A673 (cell line): ENCODE measurements around the gene ABITRAM.

Source experiments
- CTCF ChIP-seq: fragments of 300-800, 200-600 bp; sonication (generic); conservative IDR thresholded peaks from 2 replicates; pipeline ENCODE4 v1.5.1; 2017; ENCODE audit warnings: low read depth, mild to moderate bottlenecking, antibody characterized with exemption, low read length, moderate library complexity, mixed read lengths
- EZH2 ChIP-seq: fragments of 200-600 bp; sonication (generic); IDR thresholded peaks from 2 replicates; pipeline ENCODE4 v1.6.1; 2017; ENCODE audit warnings: borderline replicate concordance, low read depth, mild to moderate bottlenecking, mixed read lengths, antibody characterized with exemption, low read length; ENCODE audit not compliant: poor library complexity, severe bottlenecking

DNA sequence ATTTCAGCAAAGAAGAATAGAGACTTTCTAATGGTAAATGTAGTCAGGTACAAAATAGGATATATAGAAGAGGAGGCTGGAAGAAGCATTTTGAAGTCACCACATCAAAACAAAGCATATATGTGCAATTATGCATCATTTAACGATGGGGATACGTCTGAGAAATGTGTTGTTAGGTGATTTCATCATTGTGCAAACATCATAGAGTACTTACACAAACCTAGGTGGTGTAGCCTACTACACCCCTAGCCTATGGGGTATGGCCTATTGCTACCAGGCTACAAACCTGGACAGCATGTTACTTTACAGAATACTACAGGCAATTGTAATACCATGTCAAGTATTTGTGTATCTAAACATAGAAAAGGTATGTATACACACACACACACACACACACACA, 28.7 kb upstream of the ABITRAM start:
- TF ChIP-seq EZH2 = no peak
- TF ChIP-seq CTCF = no peak
